ENCODE measurements around the gene CXCL8. TPM values are rescaled to one million over a fixed set of nuclear protein-coding genes. Genes with fewer than 3 reads are reported as not detected.

The CXCL8 gene
- total and polyA plus RNA-seq, 2 of the 8 experiments (the other 6 are each of a cell fraction or from before 2014, with no cell fraction given), result not detected

- CTCF ChIA-PET (ENCODE audit: partially characterized antibody), result no interaction called here
- POLR2A ChIA-PET (ENCODE audit: partially characterized antibody), result no interaction called here
- Histone ChIP-seq H2BK12ac (ENCODE audit: low read depth, low read length) (no peak overlapping the region), H3K4me3 (ENCODE audit: extremely low read depth in 1 of 4, insufficient read depth in 2 of 4, low read depth in 3 of 4, low read length in 4 of 4) (no peak overlapping the region), H3K56ac (replicated peaks; ENCODE audit: insufficient read length, low read depth, low read length) (no peak overlapping the region), H3K23me2 (ENCODE audit: low read depth, low read length) (no peaks in the 10 kb centered on the region), H3K4me1 (replicated peaks in 1 of 4; ENCODE audit: control insufficient read depth in 3 of 4, insufficient read depth in 4 of 4, low read length in 3 of 4) (no peaks in the 10 kb centered on the region), H4K8ac (ENCODE audit: extremely low read depth, insufficient read depth, low read length) (no peak overlapping the region), H3K36me3 (ENCODE audit: control insufficient read depth in 2 of 4, insufficient read depth in 4 of 4, low read length in 3 of 4) (no peaks in the 10 kb centered on the region), H3K27ac (ENCODE audit: low read depth, low read length) (no peak overlapping the region), H3K9me3 (ENCODE audit: insufficient read depth in 2 of 2, low read depth in 1 of 2, low read length in 1 of 2) (no peaks in the 10 kb centered on the region), H4K91ac (replicated peaks; ENCODE audit: insufficient read length, low read length) (no peak overlapping the region), H3K9ac (replicated peaks in 1 of 4; ENCODE audit: extremely low read depth in 1 of 4, low read depth in 3 of 4, low read length in 3 of 4) (no peak overlapping the region), H4K5ac (ENCODE audit: insufficient read length, low read depth, low read length) (no peak overlapping the region), H2BK15ac (ENCODE audit: low read length) (no peak overlapping the region), H2BK20ac (ENCODE audit: low read length) (no peak overlapping the region), H2AFZ (ENCODE audit: low read length) (0 out of 2 replicates have a peak overlapping the region, but pooled peaks have one; percentile 9), H3K79me2 (ENCODE audit: control insufficient read depth in 1 of 2, insufficient read depth in 2 of 2, low read length in 2 of 2) (no peaks in the 10 kb centered on the region), H2AK5ac (ENCODE audit: low read depth, low read length) (no peak overlapping the region), H3K4me2 (ENCODE audit: insufficient read depth in 1 of 2, low read depth in 2 of 2, low read length in 2 of 2) (no peak overlapping the region), H3K18ac (ENCODE audit: extremely low read depth, low read length) (no peak overlapping the region), H3K79me1 (ENCODE audit: low read depth, low read length) (no peaks in the 10 kb centered on the region), H2BK5ac (ENCODE audit: low read depth, low read length) (no peak overlapping the region), H2BK120ac (replicated peaks; ENCODE audit: low read depth, low read length) (no peak overlapping the region), H4K20me1 (replicated peaks in 1 of 2; ENCODE audit: control insufficient read depth in 1 of 2, insufficient read depth in 2 of 2, low read length in 2 of 2) (no peaks in the 10 kb centered on the region), H3K23ac (ENCODE audit: insufficient read length) (no peak overlapping the region), H3K14ac (ENCODE audit: insufficient read length) (no peak overlapping the region), H3K27me3 (replicated peaks in 1 of 4; ENCODE audit: control insufficient read depth in 3 of 4, extremely low read depth in 1 of 4, insufficient read depth in 3 of 4, low read length in 3 of 4) (no peaks in the 10 kb centered on the region), H3K4ac (replicated peaks; ENCODE audit: insufficient read length, low read depth, low read length) (no peak overlapping the region)
- DNase-seq (ENCODE audit: low read depth in 1 of 2, low spot score in 2 of 2), result no peak
- TF ChIP-seq MAFK (IDR thresholded peaks at IDR 0.05; ENCODE audit: low read depth, low read length) (no peak), GABPA (IDR thresholded peaks at IDR 0.05; ENCODE audit: borderline replicate concordance, insufficient read depth, low read length) (no peak), BRCA1 (IDR thresholded peaks at IDR 0.05; ENCODE audit: low read depth, low read length) (no peak), JUND (IDR thresholded peaks at IDR 0.05; ENCODE audit: low read length) (no peak), POLR2A (IDR thresholded peaks at IDR 0.05; ENCODE audit: control extremely low read depth in 1 of 2, low read depth in 2 of 2, low read length in 2 of 2) (no peak), SIX5 (IDR thresholded peaks at IDR 0.05; ENCODE audit: low read depth, low read length) (no peak)
- no peak for FAIRE-seq
- WGBS, 2 experiments (ENCODE audit: extremely low coverage in 1 of 2, insufficient coverage in 1 of 2, insufficient read length in 1 of 2, insufficient replicate concordance in 2 of 2, low coverage in 1 of 2, low lambda C conversion rate in 2 of 2, missing lambda C conversion rate in 1 of 2), result 78% methylated on average over 2 of the region's 2 CpGs; no CpG with 5 or more reads in 1 of the 2 experiments
These were observed 48.0 kb downstream of the CXCL8 start for GRCh38 chr4:73788411-73788810.

Measured in H1 (cell line).